CD4-positive, alpha-beta memory T cell (primary cell): ENCODE results near the gene N4BP2L2. TPM values are rescaled to one million over a fixed set of nuclear protein-coding genes. Genes with fewer than 3 reads are reported as not detected.

Experiments
- CTCF ChIA-PET: fragments of 350-600 bp; sonication (Branson Sonifier 250); formaldehyde crosslinking; loops from one replicate; lab custom pipeline; 2021; ENCODE audit warnings: inconsistent platforms; ENCODE audit not compliant: partially characterized antibody; lab: Charles Lee
- POLR2A ChIA-PET: fragments of 350-600 bp; sonication (Branson Sonifier 250); formaldehyde crosslinking; loops from one replicate; lab custom pipeline; 2021; ENCODE audit not compliant: partially characterized antibody; lab: Charles Lee
- DNase-seq, 5 donors: peaks; one replicate each; pipeline versions ENCODE4 v3.0.0 to v3.0.0-alpha.2; 2020 to 2022; ENCODE audit warnings: mixed read lengths in 1 of 5
- H3K27ac ChIP-seq: one replicate; pipeline ENCODE4 v1.7.0; 2013; ENCODE audit warnings: low read depth, low read length
- H3K27me3 ChIP-seq: 2 replicates; pipeline ENCODE4 v1.7.0; 2013; ENCODE audit warnings: mild to moderate bottlenecking, low read length, moderate library complexity; ENCODE audit not compliant: insufficient read depth
- H3K36me3 ChIP-seq: 2 replicates; pipeline ENCODE4 v1.7.0; 2013; ENCODE audit warnings: mild to moderate bottlenecking, low read length, moderate library complexity; ENCODE audit not compliant: insufficient read depth
- H3K4me1 ChIP-seq: 2 replicates; pipeline ENCODE4 v1.7.0; 2013; ENCODE audit warnings: mild to moderate bottlenecking, low read length, moderate library complexity; ENCODE audit not compliant: insufficient read depth
- H3K4me3 ChIP-seq, 2 donors: one replicate each; pipeline ENCODE4 v1.7.0; 2013; ENCODE audit warnings: low read length in 2 of 2, mild to moderate bottlenecking in 1 of 2
- H3K9me3 ChIP-seq, 2 donors: one replicate each; pipeline ENCODE4 v1.7.0; 2013; ENCODE audit warnings: low read length in 2 of 2, control low read depth in 1 of 2; ENCODE audit not compliant: control insufficient read depth in 1 of 2
- H3K27ac Mint-ChIP-seq, 7 donors: one replicate each; pipeline ENCODE4 v1.8.0; 2020 to 2021; ENCODE audit warnings: mixed read lengths in 7 of 7, mild to moderate bottlenecking in 6 of 7, inconsistent platforms in 3 of 7, moderate library complexity in 3 of 7
- H3K27me3 Mint-ChIP-seq, 2 donors: one replicate each; pipeline ENCODE4 v1.8.0; 2020 to 2021; ENCODE audit warnings: mixed read lengths in 2 of 2
- H3K36me3 Mint-ChIP-seq, 2 donors: one replicate each; pipeline ENCODE4 v1.8.0; 2020 to 2021; ENCODE audit warnings: mixed read lengths in 2 of 2, inconsistent platforms in 1 of 2, mild to moderate bottlenecking in 1 of 2
- H3K4me1 Mint-ChIP-seq, 4 donors: one replicate each; pipeline ENCODE4 v1.8.0; 2020 to 2021; ENCODE audit warnings: mixed read lengths in 4 of 4, mild to moderate bottlenecking in 1 of 4
- H3K4me3 Mint-ChIP-seq, 8 donors: one replicate each; pipeline ENCODE4 v1.8.0; 2020 to 2021; ENCODE audit warnings: mixed read lengths in 8 of 8, mild to moderate bottlenecking in 7 of 8, moderate library complexity in 6 of 8, inconsistent platforms in 3 of 8
- H3K9me3 Mint-ChIP-seq, 8 donors: one replicate each; pipeline ENCODE4 v1.8.0; 2020 to 2021; ENCODE audit warnings: mixed read lengths in 8 of 8, mild to moderate bottlenecking in 5 of 8, inconsistent platforms in 3 of 8, moderate library complexity in 1 of 8
- intact Hi-C: fragments of 100-400 bp; cut with micrococcal nuclease; formaldehyde crosslinking; loops from one replicate; pipeline ENCODE4 v1.15.1; 2023
- polyA plus RNA-seq, 2 donors: library from polyadenylated mRNA; unstranded; fragments of 300-500 nt; fragmentation: Illumina TruSeq; gene quantifications; one replicate each; pipeline ENCODE4 v1.2.3, GENCODE V29; 2021
- total RNA-seq, 2 experiments: library from RNA; stranded (reverse); gene quantifications; one replicate each; pipeline ENCODE4 v1.2.3, GENCODE V29; 2021

N4BP2L2 gene
- total and polyA plus RNA-seq, 4 experiments from 2014 or later, result 144 to 351 (median 243) TPM

- Mint-ChIP-seq H3K36me3 (no peaks in the 10 kb centered on the region), H3K4me1 (no peaks in the 10 kb centered on the region), H3K27me3 (no peaks in the 10 kb centered on the region), H3K9me3 (no peaks in the 10 kb centered on the region), H3K27ac (no peak overlapping the region), H3K4me3 (no peak overlapping the region)
- CTCF ChIA-PET, result interaction anchor here (1.3 kb wide), 1 partner anchor 196 kb away, joined by 3 read pairs; no protein-coding TSS in a partner anchor
- H3K4me3 ChIP-seq, result no peak overlapping the region
- no peak overlapping the region for H3K27ac ChIP-seq
- H3K4me1 ChIP-seq, result no peaks in the 10 kb centered on the region
- no peak for DNase-seq
- H3K27me3 ChIP-seq, result no peaks in the 10 kb centered on the region
- intact Hi-C loops, result no loop called here
- no peaks in the 10 kb centered on the region for H3K36me3 ChIP-seq
- no peaks in the 10 kb centered on the region for H3K9me3 ChIP-seq
- POLR2A ChIA-PET, result no interaction called here
Measured at GRCh38 chr13:32384702-32385101, 153.9 kb downstream of the N4BP2L2 start.

- intact Hi-C loops, result no loop called here
Measured at GRCh38 chr13:32383836-32384618, 154.6 kb downstream of the N4BP2L2 start.

More at GRCh38 chr13:32383836-32384618, 154.6 kb downstream of the N4BP2L2 start:
- Histone ChIP-seq H3K27me3 (no peaks in the 10 kb centered on the region), H3K4me3 (no peak overlapping the region), H3K27ac (no peak overlapping the region), H3K9me3 (no peaks in the 10 kb centered on the region), H3K36me3 (no peaks in the 10 kb centered on the region), H3K4me1 (no peaks in the 10 kb centered on the region)
- Mint-ChIP-seq H3K4me1 (no peaks in the 10 kb centered on the region), H3K27me3 (no peaks in the 10 kb centered on the region), H3K36me3 (no peaks in the 10 kb centered on the region), H3K9me3 (no peaks in the 10 kb centered on the region), H3K27ac (no peak overlapping the region), H3K4me3 (no peak overlapping the region)
- CTCF ChIA-PET, result no interaction called here
- no peak for DNase-seq
- POLR2A ChIA-PET, result no interaction called here

Other genes starting within 250 kb of the N4BP2L2 start
- gene ZAR1L, start 223.4 kb downstream of the N4BP2L2 start, total RNA-seq, result not detected
- gene ZAR1L, start 223.4 kb downstream of the N4BP2L2 start, polyA plus RNA-seq, result not detected
- gene BRCA2, start 223.3 kb downstream of the N4BP2L2 start, total RNA-seq, result 1 to 10 TPM; 3.2 TPM
- gene BRCA2, start 223.3 kb downstream of the N4BP2L2 start, polyA plus RNA-seq, result 1 to 10 TPM in 1 of 2 donors, under 1 TPM in 1; 0.71 to 2.1 TPM
- gene N4BP2L1, start 110.7 kb downstream of the N4BP2L2 start, total RNA-seq, result 10 to 100 TPM; 51.6 to 51.9 TPM
- gene N4BP2L1, start 110.7 kb downstream of the N4BP2L2 start, polyA plus RNA-seq, result 10 to 100 TPM; 43.3 to 80.1 TPM
- gene PDS5B, start 47.7 kb upstream of the N4BP2L2 start, total RNA-seq, result 10 to 100 TPM; 56.1 to 56.3 TPM
- gene PDS5B, start 47.7 kb upstream of the N4BP2L2 start, polyA plus RNA-seq, result 10 to 100 TPM; 28.7 TPM